IMR-90 (cell line): ENCODE results near the gene RIMS3. TPM values are rescaled to one million over a fixed set of nuclear protein-coding genes. Genes with fewer than 3 reads are reported as not detected.

ENCODE experiments used
- ATAC-seq: fragments of 200-7000 bp; cut with Tn5 transposase; 2 replicates; pipeline ENCODE4 v1.9.1; 2020; ENCODE audit warnings: low read depth, mild to moderate bottlenecking, moderate library complexity
- BruUV-seq: library from RNA; stranded (reverse); fragments of 400-500 nt; replicated peaks from 2 replicates; lab custom pipeline; 2021; lab: Mats Ljungman, UMichigan
- CTCF ChIA-PET: fragments of 300-600 bp; formaldehyde crosslinking; extraction: SDS; loops from one replicate; lab custom pipeline; 2021; ENCODE audit warnings: antibody characterized with exemption; lab: Yijun Ruan, JAX
- POLR2A ChIA-PET: fragments of 300-600 bp; sonication (Branson Sonifier 250); formaldehyde crosslinking; loops from one replicate; lab custom pipeline; 2022; ENCODE audit warnings: antibody characterized with exemption; ENCODE audit not compliant: unreplicated experiment; lab: Charles Lee
- DNase-seq: peaks from one replicate; pipeline ENCODE4 v3.0.0; 2013
- H2AFZ ChIP-seq: replicated peaks from 2 replicates; pipeline ENCODE3; 2013; ENCODE audit warnings: low read length, mild to moderate bottlenecking; ENCODE audit not compliant: poor library complexity
- H2AK5ac ChIP-seq: 2 replicates; pipeline ENCODE4 v1.6.1; 2013; ENCODE audit warnings: low read depth, low read length, inconsistent platforms
- H2AK9ac ChIP-seq: replicated peaks from 2 replicates; pipeline ENCODE3; 2013; ENCODE audit warnings: mild to moderate bottlenecking, low read depth, low read length, moderate library complexity; ENCODE audit not compliant: poor library complexity
- H2BK120ac ChIP-seq: 2 replicates; pipeline ENCODE4 v1.6.1; 2013; ENCODE audit warnings: low read depth, low read length, inconsistent platforms
- H2BK15ac ChIP-seq: 3 replicates; pipeline ENCODE4 v1.6.1; 2013; ENCODE audit warnings: low read depth, low read length, inconsistent platforms
- H2BK20ac ChIP-seq: 2 replicates; pipeline ENCODE4 v1.6.1; 2013; ENCODE audit warnings: low read depth, mild to moderate bottlenecking, inconsistent platforms, low read length, moderate library complexity
- H2BK5ac ChIP-seq: 2 replicates; pipeline ENCODE4 v1.6.1; 2013; ENCODE audit warnings: mild to moderate bottlenecking, low read depth, low read length, inconsistent platforms; ENCODE audit not compliant: poor library complexity, severe bottlenecking
- H3K14ac ChIP-seq: replicated peaks from 2 replicates; pipeline ENCODE4 v1.6.1; 2013; ENCODE audit warnings: low read depth, low read length, inconsistent platforms
- H3K18ac ChIP-seq: 2 replicates; pipeline ENCODE4 v1.6.1; 2013; ENCODE audit warnings: low read depth, low read length, control low read depth
- H3K23ac ChIP-seq: 2 replicates; pipeline ENCODE4 v1.6.1; 2013; ENCODE audit warnings: low read depth, low read length, inconsistent platforms
- H3K27ac ChIP-seq: 2 replicates; pipeline ENCODE4 v1.5.1; 2013; ENCODE audit warnings: mild to moderate bottlenecking, control low read depth, low read length; ENCODE audit not compliant: insufficient read depth
- H3K27me3 ChIP-seq: 2 replicates; pipeline ENCODE4 v1.6.1; 2013; ENCODE audit warnings: low read length; ENCODE audit not compliant: control insufficient read depth, insufficient read depth
- H3K36me3 ChIP-seq: 2 replicates; pipeline ENCODE4 v1.6.1; 2013; ENCODE audit warnings: low read length, mixed read lengths; ENCODE audit not compliant: control insufficient read depth, insufficient read depth
- H3K4ac ChIP-seq: 2 replicates; pipeline ENCODE4 v1.6.1; 2013; ENCODE audit warnings: low read depth, low read length, inconsistent platforms
- H3K4me1 ChIP-seq: 2 replicates; pipeline ENCODE4 v1.6.1; 2013; ENCODE audit warnings: low read length, mixed read lengths; ENCODE audit not compliant: control insufficient read depth, insufficient read depth
- H3K4me2 ChIP-seq: 2 replicates; pipeline ENCODE4 v1.6.1; 2013; ENCODE audit warnings: low read depth, mild to moderate bottlenecking, control low read depth, low read length, moderate library complexity
- H3K4me3 ChIP-seq: 2 replicates; pipeline ENCODE4 v1.5.1; 2013; ENCODE audit warnings: low read depth, mild to moderate bottlenecking, control low read depth, low read length, moderate library complexity; ENCODE audit not compliant: insufficient read depth
- H3K56ac ChIP-seq: 2 replicates; pipeline ENCODE4 v1.6.1; 2013; ENCODE audit warnings: low read length, inconsistent platforms; ENCODE audit not compliant: insufficient read depth; ENCODE audit errors: extremely low read depth
- H3K79me1 ChIP-seq, 2 experiments: 2 replicates each; pipeline ENCODE4 v1.6.1; 2013; ENCODE audit warnings: low read length in 2 of 2, inconsistent platforms in 1 of 2, low read depth in 1 of 2
- H3K9ac ChIP-seq: 2 replicates; pipeline ENCODE4 v1.6.1; 2013; ENCODE audit warnings: low read depth, low read length, control low read depth
- H3K9me1 ChIP-seq: 2 replicates; pipeline ENCODE4 v1.6.1; 2013; ENCODE audit warnings: low read length, inconsistent platforms; ENCODE audit not compliant: insufficient read depth
- H3K9me3 ChIP-seq: 2 replicates; pipeline ENCODE4 v1.6.1; 2013; ENCODE audit warnings: low read length; ENCODE audit not compliant: control insufficient read depth, insufficient read depth
- H4K20me1 ChIP-seq: 2 replicates; pipeline ENCODE4 v1.6.1; 2013; ENCODE audit warnings: low read length, inconsistent platforms; ENCODE audit not compliant: insufficient read depth
- H4K5ac ChIP-seq: 2 replicates; pipeline ENCODE4 v1.6.1; 2013; ENCODE audit warnings: mild to moderate bottlenecking, low read depth, low read length, control low read depth
- H4K8ac ChIP-seq, 2 experiments: 2 replicates each; pipeline ENCODE4 v1.6.1; 2013; ENCODE audit warnings: low read depth in 2 of 2, low read length in 2 of 2, control low read depth in 1 of 2, inconsistent platforms in 1 of 2
- H4K91ac ChIP-seq: 2 replicates; pipeline ENCODE4 v1.6.1; 2013; ENCODE audit warnings: low read depth, low read length, inconsistent platforms; ENCODE audit not compliant: insufficient read depth
- BHLHE40 ChIP-seq: fragments of 150-350 bp; IDR thresholded peaks from 2 replicates; pipeline ENCODE4 v1.6.1; 2016; ENCODE audit warnings: mild to moderate bottlenecking, low read depth, low read length
- CEBPB ChIP-seq: IDR thresholded peaks from 2 replicates; pipeline ENCODE4 v1.6.1; 2012; ENCODE audit warnings: low read depth, low read length, improper control_type of control experiment
- FOS ChIP-seq: fragments of 150-350 bp; IDR thresholded peaks from 2 replicates; pipeline ENCODE4 v1.6.1; 2016; ENCODE audit warnings: low read depth, low read length
- MAFK ChIP-seq: IDR thresholded peaks from 2 replicates; pipeline ENCODE4 v1.6.1; 2012; ENCODE audit warnings: low read depth, low read length, improper control_type of control experiment
- MAZ ChIP-seq: IDR thresholded peaks from 2 replicates; pipeline ENCODE4 v1.6.1; 2012; ENCODE audit warnings: low read depth, mild to moderate bottlenecking, low read length, improper control_type of control experiment, moderate library complexity, borderline replicate concordance
- MXI1 ChIP-seq: IDR thresholded peaks from 2 replicates; pipeline ENCODE4 v1.6.1; 2012; ENCODE audit warnings: low read depth, mild to moderate bottlenecking, low read length, moderate library complexity, borderline replicate concordance
- NFE2L2 ChIP-seq: fragments of 150-350 bp; IDR thresholded peaks from 2 replicates; pipeline ENCODE4 v1.6.1; 2016; ENCODE audit warnings: low read depth, mild to moderate bottlenecking, low read length
- POLR2A ChIP-seq: IDR thresholded peaks from 2 replicates; pipeline ENCODE4 v1.6.1; 2012; ENCODE audit warnings: mild to moderate bottlenecking, low read depth, low read length
- RCOR1 ChIP-seq: IDR thresholded peaks from 2 replicates; pipeline ENCODE4 v1.6.1; 2012; ENCODE audit warnings: mild to moderate bottlenecking, low read length, improper control_type of control experiment; ENCODE audit not compliant: insufficient replicate concordance
- SMC3 ChIP-seq: fragments of 150-350 bp; IDR thresholded peaks from 2 replicates; pipeline ENCODE4 v1.6.1; 2016; ENCODE audit warnings: low read depth, mild to moderate bottlenecking, antibody characterized with exemption, low read length, moderate library complexity
- WGBS, 2 experiments: methylation state at CpG; one replicate each; pipeline versions ENCODE4 v1.1.5 to v1.1.7; 2013; ENCODE audit warnings: missing lambda C conversion rate in 2 of 2; ENCODE audit not compliant: insufficient read length in 1 of 2; ENCODE audit errors: extremely low coverage in 2 of 2; 5-methylcytosine and 5-hydroxymethylcytosine counted together
- dilution Hi-C: fragments of 300-500 bp; cut with HindIII; formaldehyde crosslinking; loops from one replicate; pipeline ENCODE4 v1.14.3; 2018; ENCODE audit warnings: low sequenced_read_pairs; ENCODE audit not compliant: unreplicated experiment
- in situ Hi-C: fragments of 300-500 bp; cut with MboI; formaldehyde crosslinking; loops from 3 replicates; pipeline ENCODE4 v1.14.3; 2019; ENCODE audit warnings: low sequenced_read_pairs, inconsistent platforms, mixed read lengths
- intact Hi-C: fragments of 100-400 bp; cut with micrococcal nuclease; formaldehyde crosslinking; loops from 2 replicates; pipeline ENCODE4 v1.10.0; 2022
- polyA plus RNA-seq, 3 experiments: library from polyadenylated mRNA; depleted of rRNA; stranded (reverse); fragments of >200 nt; gene quantifications; 2 replicates each; pipeline ENCODE4 v1.2.3, GENCODE V29; 2012; ENCODE audit warnings: low replicate concordance in 1 of 3
- total RNA-seq: library from RNA; depleted of rRNA; stranded (reverse); fragments of >200 nt; gene quantifications from 2 replicates; pipeline ENCODE4 v1.2.3, GENCODE V29; 2012
- TF ChIP-seq, protein P1 (sequence below): fragments of 150-350 bp; IDR thresholded peaks from 2 replicates; pipeline ENCODE4 v1.6.1; 2017; ENCODE audit warnings: mild to moderate bottlenecking, antibody characterized with exemption, low read length, low read depth
- TF ChIP-seq, protein P2 (sequence below): fragments of 150-350 bp; IDR thresholded peaks from 2 replicates; pipeline ENCODE4 v1.6.1; 2016; ENCODE audit warnings: low read depth, mild to moderate bottlenecking, low read length, moderate library complexity, borderline replicate concordance
- TF ChIP-seq, protein P3 (sequence below): conservative IDR thresholded peaks from 2 replicates; pipeline ENCODE4 v1.5.1; 2012; ENCODE audit warnings: mild to moderate bottlenecking, low read depth, low read length, improper control_type of control experiment

Gene RIMS3
- total and polyA plus RNA-seq, 2 of the 4 experiments (the other 2 are of a cell fraction) = 0.10 to 0.36 TPM

DNA sequence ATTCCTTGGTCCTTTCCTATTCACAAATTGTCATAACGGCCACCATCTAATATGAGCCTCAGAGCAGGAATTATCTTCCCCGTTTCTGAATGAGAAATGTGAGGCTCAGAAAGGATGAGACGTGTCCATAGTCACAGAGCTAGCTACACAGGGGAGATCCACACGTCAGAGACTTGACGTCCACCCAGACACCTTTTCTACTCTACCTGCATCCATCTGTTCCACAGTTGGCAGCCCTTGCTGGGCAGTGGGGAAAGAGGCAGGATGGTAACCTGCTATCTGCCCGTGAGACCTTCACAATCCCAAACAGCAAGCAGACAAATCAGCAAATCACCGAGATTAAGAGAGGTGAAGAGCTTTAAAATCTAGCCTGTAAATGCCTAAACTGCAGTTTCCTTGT is 8.4 kb downstream of the RIMS3 start (continued):
- TF ChIP-seq MAZ = no peak
- no peak for TF ChIP-seq POLR2A
- TF ChIP-seq, protein P1, sequence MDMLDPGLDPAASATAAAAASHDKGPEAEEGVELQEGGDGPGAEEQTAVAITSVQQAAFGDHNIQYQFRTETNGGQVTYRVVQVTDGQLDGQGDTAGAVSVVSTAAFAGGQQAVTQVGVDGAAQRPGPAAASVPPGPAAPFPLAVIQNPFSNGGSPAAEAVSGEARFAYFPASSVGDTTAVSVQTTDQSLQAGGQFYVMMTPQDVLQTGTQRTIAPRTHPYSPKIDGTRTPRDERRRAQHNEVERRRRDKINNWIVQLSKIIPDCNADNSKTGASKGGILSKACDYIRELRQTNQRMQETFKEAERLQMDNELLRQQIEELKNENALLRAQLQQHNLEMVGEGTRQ = no peak

DNA sequence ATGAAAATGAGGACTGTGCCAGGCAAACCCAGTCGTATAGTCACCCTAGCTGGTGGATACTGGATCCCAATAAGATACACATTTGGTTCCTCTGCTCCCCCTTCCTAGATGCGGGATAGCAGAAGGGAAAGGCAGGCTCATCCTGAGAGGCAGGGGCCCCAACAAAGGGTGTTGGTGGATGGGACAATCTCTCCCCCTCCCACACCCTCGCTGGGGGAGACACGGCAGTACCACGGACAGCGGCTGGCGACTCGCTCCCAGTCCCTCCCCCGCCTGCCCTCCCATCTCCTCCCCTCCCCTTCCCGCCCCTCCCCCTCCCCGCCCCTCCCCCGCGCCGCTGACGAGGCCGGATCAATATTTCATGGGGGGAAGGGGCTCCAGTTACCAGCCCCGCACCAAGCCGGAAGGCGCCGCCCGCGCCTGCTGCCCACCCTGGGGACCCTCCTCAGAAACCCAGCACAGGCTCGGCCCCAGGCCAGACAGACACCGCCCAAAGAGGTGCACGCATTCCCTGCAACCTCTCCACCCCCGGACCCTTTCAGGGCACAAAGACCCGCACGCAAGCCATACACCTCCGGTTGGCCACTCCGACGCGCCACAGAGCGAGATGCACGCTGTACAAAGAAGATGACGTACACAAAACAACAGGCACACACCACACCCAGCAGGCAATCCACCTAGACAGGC is 11.5 kb downstream of the RIMS3 start:
- no peak overlapping the region for H2BK5ac ChIP-seq
- H2AK5ac ChIP-seq = no peak overlapping the region
- no peak overlapping the region for H3K14ac ChIP-seq
- no peak overlapping the region for H3K9ac ChIP-seq
- H3K23ac ChIP-seq = no peak overlapping the region
- no peak overlapping the region for H4K8ac ChIP-seq
- H2BK20ac ChIP-seq = no peak overlapping the region
- H3K36me3 ChIP-seq = no peaks in the 10 kb centered on the region
- no TSS peak for BruUV-seq
- no peak overlapping the region for H2BK15ac ChIP-seq
- H4K20me1 ChIP-seq = no peaks in the 10 kb centered on the region
- no peak overlapping the region for H3K4me3 ChIP-seq
- H3K27me3 ChIP-seq = peaks cover 47% of the 10 kb centered on the region
- H3K9me1 ChIP-seq = peaks cover 6% of the 10 kb centered on the region; the same call in 1 of the 2 replicates
- no peak overlapping the region for H3K4ac ChIP-seq
- H3K56ac ChIP-seq = no peak overlapping the region
- no peak overlapping the region for H3K18ac ChIP-seq
- ChIA-PET CTCF (no interaction called here), POLR2A (no interaction called here)
- ATAC-seq = no peak
- intact Hi-C loops = no loop called here
- H2BK120ac ChIP-seq = no peak overlapping the region
- WGBS, 2 experiments = 9% methylated on average over 11 of the region's 35 CpGs; no CpG with 5 or more reads in 1 of the 2 experiments
- no peaks in the 10 kb centered on the region for H3K79me1 ChIP-seq
- no peak overlapping the region for H2AK9ac ChIP-seq
- no peak for DNase-seq
- H3K4me1 ChIP-seq = no peaks in the 10 kb centered on the region
- H3K27ac ChIP-seq = no peak overlapping the region
- dilution Hi-C loops = no loop called here
- H2AFZ ChIP-seq = peak overlapping the region; percentile 32
- H3K9me3 ChIP-seq = peaks cover 3% of the 10 kb centered on the region; the same call in 1 of the 2 replicates
- H4K91ac ChIP-seq = no peak overlapping the region
- H4K5ac ChIP-seq = no peak overlapping the region
- in situ Hi-C loops = no loop called here
- no peak overlapping the region for H3K4me2 ChIP-seq
- TF ChIP-seq, protein P2, sequence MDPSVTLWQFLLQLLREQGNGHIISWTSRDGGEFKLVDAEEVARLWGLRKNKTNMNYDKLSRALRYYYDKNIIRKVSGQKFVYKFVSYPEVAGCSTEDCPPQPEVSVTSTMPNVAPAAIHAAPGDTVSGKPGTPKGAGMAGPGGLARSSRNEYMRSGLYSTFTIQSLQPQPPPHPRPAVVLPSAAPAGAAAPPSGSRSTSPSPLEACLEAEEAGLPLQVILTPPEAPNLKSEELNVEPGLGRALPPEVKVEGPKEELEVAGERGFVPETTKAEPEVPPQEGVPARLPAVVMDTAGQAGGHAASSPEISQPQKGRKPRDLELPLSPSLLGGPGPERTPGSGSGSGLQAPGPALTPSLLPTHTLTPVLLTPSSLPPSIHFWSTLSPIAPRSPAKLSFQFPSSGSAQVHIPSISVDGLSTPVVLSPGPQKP = no peak
- TF ChIP-seq MAZ (no peak), NFE2L2 (no peak), RCOR1 (no peak), SMC3 (no peak), FOS (no peak), MAFK (no peak), CEBPB (no peak), BHLHE40 (no peak), MXI1 (no peak)
- TF ChIP-seq, protein P3, sequence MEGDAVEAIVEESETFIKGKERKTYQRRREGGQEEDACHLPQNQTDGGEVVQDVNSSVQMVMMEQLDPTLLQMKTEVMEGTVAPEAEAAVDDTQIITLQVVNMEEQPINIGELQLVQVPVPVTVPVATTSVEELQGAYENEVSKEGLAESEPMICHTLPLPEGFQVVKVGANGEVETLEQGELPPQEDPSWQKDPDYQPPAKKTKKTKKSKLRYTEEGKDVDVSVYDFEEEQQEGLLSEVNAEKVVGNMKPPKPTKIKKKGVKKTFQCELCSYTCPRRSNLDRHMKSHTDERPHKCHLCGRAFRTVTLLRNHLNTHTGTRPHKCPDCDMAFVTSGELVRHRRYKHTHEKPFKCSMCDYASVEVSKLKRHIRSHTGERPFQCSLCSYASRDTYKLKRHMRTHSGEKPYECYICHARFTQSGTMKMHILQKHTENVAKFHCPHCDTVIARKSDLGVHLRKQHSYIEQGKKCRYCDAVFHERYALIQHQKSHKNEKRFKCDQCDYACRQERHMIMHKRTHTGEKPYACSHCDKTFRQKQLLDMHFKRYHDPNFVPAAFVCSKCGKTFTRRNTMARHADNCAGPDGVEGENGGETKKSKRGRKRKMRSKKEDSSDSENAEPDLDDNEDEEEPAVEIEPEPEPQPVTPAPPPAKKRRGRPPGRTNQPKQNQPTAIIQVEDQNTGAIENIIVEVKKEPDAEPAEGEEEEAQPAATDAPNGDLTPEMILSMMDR = no peak
